ENCODE data around the gene CDC42EP3.

- TF ChIP-seq POLR2A (IDR thresholded peaks at IDR 0.05) (no peak), CTCF (IDR thresholded peaks at IDR 0.05) (no peak), POLR2AphosphoS5 (IDR thresholded peaks at IDR 0.05) (no peak)
Observed at GRCh38 chr2:37711831-37712230, 40.4 kb upstream of the CDC42EP3 start.
